GM12891 (cell line): Measurements from ENCODE around the gene TSPAN7.

Experiments used
- PAX5 ChIP-seq: IDR thresholded peaks from 2 replicates; pipeline ENCODE4 v1.6.1; 2011; ENCODE audit warnings: low read length, moderate library complexity, mild to moderate bottlenecking; ENCODE audit not compliant: insufficient read depth, severe bottlenecking
- POLR2A ChIP-seq: IDR thresholded peaks from 2 replicates; pipeline ENCODE4 v1.6.1; 2011; ENCODE audit warnings: low read depth, low read length, control low read depth
- POLR2AphosphoS5 ChIP-seq: IDR thresholded peaks from 2 replicates; pipeline ENCODE4 v1.6.1; 2011; ENCODE audit warnings: low read depth, low read length, control low read depth
- SPI1 ChIP-seq: IDR thresholded peaks from 2 replicates; pipeline ENCODE4 v1.6.1; 2011; ENCODE audit warnings: low read depth, low read length, control low read depth
- TAF1 ChIP-seq: IDR thresholded peaks from 2 replicates; pipeline ENCODE4 v1.6.1; 2011; ENCODE audit warnings: low read depth, low read length, control low read depth

DNA sequence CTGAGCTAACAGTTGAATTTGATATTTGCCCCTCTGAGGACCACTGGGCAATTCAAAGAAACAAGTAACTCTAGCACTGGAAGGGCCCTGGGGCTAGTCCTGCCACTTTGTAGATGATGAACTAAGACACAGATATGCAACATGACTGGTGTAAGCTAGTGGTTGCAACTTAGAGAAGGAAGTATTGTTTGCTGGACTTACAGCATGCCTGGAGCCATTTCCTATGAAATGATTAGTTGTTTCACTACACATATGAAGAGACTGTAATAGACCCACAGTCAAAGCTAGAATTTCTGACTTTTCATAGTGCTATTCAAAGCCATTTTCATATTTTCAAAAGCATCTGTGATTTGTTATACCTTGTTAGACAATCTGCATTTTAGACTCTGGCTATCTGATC, 96.2 kb downstream of the TSPAN7 start:
- TF ChIP-seq POLR2A, result no peak
- no peak for TF ChIP-seq TAF1
- no peak for TF ChIP-seq POLR2AphosphoS5
- no peak for TF ChIP-seq PAX5
- TF ChIP-seq SPI1, result no peak
